Astrocyte (in vitro differentiated cells and primary cell): ENCODE measurements around the gene UBR3. TPM values are rescaled to one million over a fixed set of nuclear protein-coding genes. Genes with fewer than 3 reads are reported as not detected.

Experiments used
- DNase-seq: peaks from one replicate; pipeline ENCODE4 v3.0.0-alpha.2; 2010; ENCODE audit warnings: low read depth
- FAIRE-seq: peaks from 2 replicates; lab custom pipeline; 2011; peaks lifted over from hg19 to GRCh38; lab: Jason Lieb, UNC
- H2AFZ ChIP-seq: 2 replicates; pipeline ENCODE4 v1.6.0; 2012; ENCODE audit warnings: low read depth, low read length, inconsistent platforms
- H3K27ac ChIP-seq: 2 replicates; pipeline ENCODE4 v1.5.1; 2011; ENCODE audit warnings: low read depth, low read length, inconsistent platforms
- H3K27me3 ChIP-seq: 2 replicates; pipeline ENCODE4 v1.6.0; 2011; ENCODE audit warnings: low read length, inconsistent platforms; ENCODE audit not compliant: insufficient read depth
- H3K36me3 ChIP-seq: 2 replicates; pipeline ENCODE4 v1.5.1; 2011; ENCODE audit warnings: low read length, inconsistent platforms; ENCODE audit not compliant: insufficient read depth
- H3K4me1 ChIP-seq: 2 replicates; pipeline ENCODE4 v1.5.1; 2011; ENCODE audit warnings: low read length, inconsistent platforms; ENCODE audit not compliant: insufficient read depth
- H3K4me2 ChIP-seq: 2 replicates; pipeline ENCODE4 v1.6.0; 2012; ENCODE audit warnings: low read length, inconsistent platforms
- H3K4me3 ChIP-seq: 2 replicates; pipeline ENCODE4 v1.5.1; 2011; ENCODE audit warnings: low read depth, mild to moderate bottlenecking, low read length, inconsistent platforms; ENCODE audit not compliant: insufficient read depth
- H3K79me2 ChIP-seq: 2 replicates; pipeline ENCODE4 v1.6.0; 2012; ENCODE audit warnings: mild to moderate bottlenecking, low read length, inconsistent platforms; ENCODE audit not compliant: insufficient read depth
- H3K9ac ChIP-seq: 2 replicates; pipeline ENCODE4 v1.6.0; 2012; ENCODE audit warnings: mild to moderate bottlenecking, low read length, inconsistent platforms
- H3K9me3 ChIP-seq: 2 replicates; pipeline ENCODE4 v1.5.1; 2012; ENCODE audit warnings: low read depth, mild to moderate bottlenecking, low read length, inconsistent platforms; ENCODE audit not compliant: insufficient read depth
- H4K20me1 ChIP-seq: 2 replicates; pipeline ENCODE4 v1.6.0; 2012; ENCODE audit warnings: low read length, inconsistent platforms; ENCODE audit not compliant: insufficient read depth
- H3K27ac Mint-ChIP-seq: one replicate; pipeline ENCODE4 v1.8.0; 2021; ENCODE audit warnings: mild to moderate bottlenecking, mixed read lengths; ENCODE audit not compliant: unreplicated experiment
- H3K27me3 Mint-ChIP-seq: one replicate; pipeline ENCODE4 v1.8.0; 2021; ENCODE audit warnings: low read depth, mixed read lengths; ENCODE audit not compliant: unreplicated experiment
- H3K36me3 Mint-ChIP-seq: one replicate; pipeline ENCODE4 v1.8.0; 2021; ENCODE audit warnings: low read depth, mixed read lengths; ENCODE audit not compliant: unreplicated experiment
- H3K4me1 Mint-ChIP-seq: one replicate; pipeline ENCODE4 v1.8.0; 2021; ENCODE audit warnings: low read depth, mixed read lengths; ENCODE audit not compliant: unreplicated experiment
- H3K4me3 Mint-ChIP-seq: one replicate; pipeline ENCODE4 v1.8.0; 2021; ENCODE audit warnings: mild to moderate bottlenecking, moderate library complexity, mixed read lengths; ENCODE audit not compliant: unreplicated experiment
- H3K9me3 Mint-ChIP-seq: one replicate; pipeline ENCODE4 v1.8.0; 2021; ENCODE audit warnings: mild to moderate bottlenecking, mixed read lengths; ENCODE audit not compliant: unreplicated experiment
- EZH2 ChIP-seq: IDR thresholded peaks from 2 replicates; pipeline ENCODE4 v1.6.1; 2012; ENCODE audit warnings: mild to moderate bottlenecking, low read length, inconsistent platforms; ENCODE audit not compliant: insufficient read depth
- total RNA-seq: library from RNA; stranded (reverse); gene quantifications from 2 replicates; pipeline ENCODE4 v1.2.1, GENCODE V29; 2021
- TF ChIP-seq, protein P1 (sequence below): IDR thresholded peaks from 2 replicates; pipeline ENCODE4 v1.5.1; 2011; ENCODE audit warnings: low read depth, mild to moderate bottlenecking, inconsistent platforms, low read length, moderate library complexity; ENCODE audit not compliant: insufficient read depth

The UBR3 gene
- total RNA-seq, 1 donor from 2014 or later = 18.7 TPM

DNA sequence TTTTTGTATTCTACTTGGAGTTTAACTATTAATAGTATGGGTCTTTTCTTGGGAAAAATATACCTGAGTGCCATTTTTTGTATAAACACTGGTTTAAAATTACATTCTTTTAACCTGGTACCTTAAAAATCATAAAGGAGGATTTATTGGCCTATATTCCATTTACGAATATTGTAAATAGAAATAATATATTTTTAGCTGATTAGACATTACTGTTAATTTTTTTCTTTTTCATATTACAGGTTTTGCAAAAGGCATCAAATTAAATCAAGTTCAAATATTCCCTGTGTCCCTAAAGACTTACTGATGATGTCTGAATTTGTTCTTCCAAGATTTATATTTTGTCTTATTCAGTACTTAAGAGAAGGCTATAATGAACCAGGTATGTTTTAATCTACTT is 44.7 kb downstream of the UBR3 start:
- Histone ChIP-seq H4K20me1 (peaks cover 7% of the 10 kb centered on the region), H3K4me3 (no peak overlapping the region), H3K27ac (no peak overlapping the region), H3K36me3 (no peaks in the 10 kb centered on the region), H3K4me1 (no peaks in the 10 kb centered on the region), H3K27me3 (no peaks in the 10 kb centered on the region), H3K9me3 (no peaks in the 10 kb centered on the region), H3K4me2 (no peak overlapping the region), H3K79me2 (peaks cover 32% of the 10 kb centered on the region), H2AFZ (no peak overlapping the region), H3K9ac (no peak overlapping the region)
- Mint-ChIP-seq H3K36me3 (no peaks in the 10 kb centered on the region), H3K27ac (no peak overlapping the region), H3K27me3 (no peaks in the 10 kb centered on the region), H3K4me3 (no peak overlapping the region), H3K4me1 (no peaks in the 10 kb centered on the region), H3K9me3 (no peaks in the 10 kb centered on the region)
- TF ChIP-seq, protein P1, sequence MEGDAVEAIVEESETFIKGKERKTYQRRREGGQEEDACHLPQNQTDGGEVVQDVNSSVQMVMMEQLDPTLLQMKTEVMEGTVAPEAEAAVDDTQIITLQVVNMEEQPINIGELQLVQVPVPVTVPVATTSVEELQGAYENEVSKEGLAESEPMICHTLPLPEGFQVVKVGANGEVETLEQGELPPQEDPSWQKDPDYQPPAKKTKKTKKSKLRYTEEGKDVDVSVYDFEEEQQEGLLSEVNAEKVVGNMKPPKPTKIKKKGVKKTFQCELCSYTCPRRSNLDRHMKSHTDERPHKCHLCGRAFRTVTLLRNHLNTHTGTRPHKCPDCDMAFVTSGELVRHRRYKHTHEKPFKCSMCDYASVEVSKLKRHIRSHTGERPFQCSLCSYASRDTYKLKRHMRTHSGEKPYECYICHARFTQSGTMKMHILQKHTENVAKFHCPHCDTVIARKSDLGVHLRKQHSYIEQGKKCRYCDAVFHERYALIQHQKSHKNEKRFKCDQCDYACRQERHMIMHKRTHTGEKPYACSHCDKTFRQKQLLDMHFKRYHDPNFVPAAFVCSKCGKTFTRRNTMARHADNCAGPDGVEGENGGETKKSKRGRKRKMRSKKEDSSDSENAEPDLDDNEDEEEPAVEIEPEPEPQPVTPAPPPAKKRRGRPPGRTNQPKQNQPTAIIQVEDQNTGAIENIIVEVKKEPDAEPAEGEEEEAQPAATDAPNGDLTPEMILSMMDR = no peak
- no peak for TF ChIP-seq EZH2
- DNase-seq (no peak), FAIRE-seq (no peak)

DNA sequence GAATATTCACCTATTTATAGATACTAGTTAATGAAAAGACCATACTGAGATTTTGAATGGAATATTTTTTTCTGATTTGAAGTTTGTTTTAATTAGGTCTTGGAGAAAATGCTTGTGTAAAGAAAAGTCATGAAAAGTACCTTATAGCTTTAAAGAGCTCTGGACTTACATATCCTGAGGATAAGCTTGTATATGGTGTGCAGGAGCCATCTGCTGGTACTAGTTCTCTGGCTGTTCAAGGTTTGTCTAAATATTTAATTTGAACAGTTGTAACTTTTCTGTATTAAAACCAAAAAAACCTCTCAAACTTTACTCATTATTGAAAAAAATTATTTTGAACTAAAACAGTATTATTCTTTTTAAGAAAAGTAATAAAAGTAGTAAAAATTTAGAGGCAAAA is 50.1 kb downstream of the UBR3 start:
- Histone ChIP-seq H3K9me3 (no peaks in the 10 kb centered on the region), H3K9ac (no peak overlapping the region), H3K27me3 (no peaks in the 10 kb centered on the region), H3K4me1 (no peaks in the 10 kb centered on the region), H3K4me3 (no peak overlapping the region), H3K79me2 (no peaks in the 10 kb centered on the region), H3K36me3 (peaks cover 2% of the 10 kb centered on the region), H3K4me2 (no peak overlapping the region), H4K20me1 (peaks cover 4% of the 10 kb centered on the region), H3K27ac (no peak overlapping the region), H2AFZ (no peak overlapping the region)
- TF ChIP-seq, protein P1 = no peak
- Mint-ChIP-seq H3K27ac (no peak overlapping the region), H3K9me3 (no peaks in the 10 kb centered on the region), H3K4me3 (no peak overlapping the region), H3K36me3 (no peaks in the 10 kb centered on the region), H3K4me1 (no peaks in the 10 kb centered on the region), H3K27me3 (no peaks in the 10 kb centered on the region)
- FAIRE-seq (no peak), DNase-seq (no peak)

DNA sequence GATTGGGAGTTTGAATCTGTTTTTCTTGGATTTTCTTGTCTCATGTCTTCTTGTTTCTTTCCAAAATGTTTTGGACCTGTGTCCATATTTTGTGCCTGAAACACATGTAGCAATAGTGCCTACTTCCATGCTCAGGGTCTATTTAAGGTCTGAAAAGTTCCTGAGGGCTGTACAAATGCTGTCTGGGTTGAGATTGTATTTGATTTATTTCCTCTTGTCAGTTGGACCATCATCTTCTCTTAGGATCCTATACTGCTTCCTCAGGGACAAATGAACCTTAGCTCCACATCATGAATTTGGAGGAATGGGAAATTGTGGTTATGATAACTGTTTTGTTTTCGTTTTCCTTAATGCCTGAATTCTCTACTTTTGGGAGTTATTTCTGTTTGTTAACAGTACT is 59.9 kb downstream of the UBR3 start:
- Histone ChIP-seq H2AFZ (no peak overlapping the region), H3K79me2 (peaks cover 3% of the 10 kb centered on the region), H3K4me1 (no peaks in the 10 kb centered on the region), H3K9ac (no peak overlapping the region), H3K4me2 (no peak overlapping the region), H3K27ac (no peak overlapping the region), H3K4me3 (no peak overlapping the region), H3K9me3 (no peaks in the 10 kb centered on the region), H3K36me3 (peaks cover 2% of the 10 kb centered on the region), H4K20me1 (peaks cover 12% of the 10 kb centered on the region), H3K27me3 (no peaks in the 10 kb centered on the region)
- Mint-ChIP-seq H3K27me3 (no peaks in the 10 kb centered on the region), H3K36me3 (no peaks in the 10 kb centered on the region), H3K9me3 (no peaks in the 10 kb centered on the region), H3K27ac (no peak overlapping the region), H3K4me3 (no peak overlapping the region), H3K4me1 (peaks cover 6% of the 10 kb centered on the region)
- TF ChIP-seq EZH2 = no peak
- TF ChIP-seq, protein P1 = no peak
- FAIRE-seq (no peak), DNase-seq (no peak)
